PC-9 (cell line): ENCODE data around the gene CDK2AP2. TPM values are rescaled to one million over a fixed set of nuclear protein-coding genes. Genes with fewer than 3 reads are reported as not detected.
"Not testable (repeated sequence)": the region's sequence is repeated elsewhere in the genome, so short reads cannot be mapped to it uniquely, and the experiment has no call there.

Experiments
- Bru-seq: library from RNA; stranded (reverse); fragments of 400-500 nt; gene quantifications from one replicate; lab custom pipeline; 2021; lab: Mats Ljungman, UMichigan
- BruChase-seq, 2 experiments: library from RNA; stranded (reverse); fragments of 400-500 nt; gene quantifications; one replicate each; lab custom pipeline; 2021; lab: Mats Ljungman, UMichigan
- BruUV-seq: library from RNA; stranded (reverse); fragments of 400-500 nt; replicated peaks from 2 replicates; lab custom pipeline; 2021; lab: Mats Ljungman, UMichigan
- CTCF ChIA-PET: fragments of 300-600 bp; sonication (Branson Sonifier 250); formaldehyde crosslinking; loops from one replicate; lab custom pipeline; 2022; ENCODE audit warnings: antibody characterized with exemption; lab: Charles Lee
- POLR2A ChIA-PET: fragments of 300-600 bp; sonication (Branson Sonifier 250); formaldehyde crosslinking; loops from one replicate; lab custom pipeline; 2022; ENCODE audit warnings: antibody characterized with exemption; ENCODE audit not compliant: unreplicated experiment; lab: Charles Lee
- DNase-seq, 2 experiments: peaks; one replicate each; pipeline versions ENCODE4 v3.0.0 to v3.0.0-alpha.2; 2015 to 2022; ENCODE audit warnings: mixed read lengths in 1 of 2
- H2AFZ ChIP-seq: fragments of 200-600 bp; sonication (generic); 2 replicates; pipeline ENCODE4 v1.8.1; 2017; ENCODE audit warnings: antibody characterized with exemption
- H3F3A ChIP-seq: fragments of 200-600 bp; sonication (generic); 2 replicates; pipeline ENCODE4 v1.8.1; 2017; ENCODE audit warnings: antibody characterized with exemption, mild to moderate bottlenecking, low read depth; ENCODE audit not compliant: insufficient read depth
- H3K27ac ChIP-seq: fragments of 200-600 bp; sonication (generic); 2 replicates; pipeline ENCODE4 v1.6.1; 2016; ENCODE audit warnings: mixed run types
- H3K27me3 ChIP-seq: fragments of 200-600 bp; sonication (generic); 2 replicates; pipeline ENCODE4 v1.6.1; 2016; ENCODE audit warnings: low read depth, mixed run types; ENCODE audit not compliant: insufficient read depth
- H3K36me3 ChIP-seq: fragments of 200-600 bp; sonication (generic); 2 replicates; pipeline ENCODE4 v1.6.1; 2016; ENCODE audit warnings: low read depth, mixed run types
- H3K4me1 ChIP-seq: fragments of 200-600 bp; sonication (generic); replicated peaks from 2 replicates; pipeline ENCODE4 v1.6.1; 2016; ENCODE audit warnings: mixed run types; ENCODE audit not compliant: insufficient read depth
- H3K4me2 ChIP-seq: fragments of 200-600 bp; sonication (generic); 2 replicates; pipeline ENCODE4 v1.6.1; 2017; ENCODE audit warnings: mixed run types
- H3K4me3 ChIP-seq: fragments of 200-600 bp; sonication (generic); 2 replicates; pipeline ENCODE4 v1.6.1; 2016; ENCODE audit warnings: mixed run types
- H3K79me2 ChIP-seq: fragments of 200-600 bp; sonication (generic); 2 replicates; pipeline ENCODE4 v1.6.1; 2017; ENCODE audit warnings: low read depth, mixed run types
- H3K9me2 ChIP-seq: fragments of 200-600 bp; sonication (generic); 2 replicates; pipeline ENCODE4 v1.8.1; 2017; ENCODE audit warnings: mild to moderate bottlenecking; ENCODE audit not compliant: insufficient read depth
- H3K9me3 ChIP-seq: fragments of 200-600 bp; sonication (generic); 2 replicates; pipeline ENCODE4 v1.8.1; 2016; ENCODE audit warnings: low read depth; ENCODE audit not compliant: insufficient read depth
- H4K20me1 ChIP-seq: fragments of 200-600 bp; sonication (generic); 2 replicates; pipeline ENCODE4 v1.8.1; 2017; ENCODE audit not compliant: insufficient read depth
- CTCF ChIP-seq: fragments of 200-600 bp; sonication (generic); conservative IDR thresholded peaks from 2 replicates; pipeline ENCODE4 v1.6.1; 2017; ENCODE audit warnings: mixed run types, antibody characterized with exemption, mild to moderate bottlenecking, moderate library complexity
- EZH2 ChIP-seq: fragments of 200-600 bp; sonication (generic); IDR thresholded peaks from 2 replicates; pipeline ENCODE4 v1.8.0; 2017; ENCODE audit warnings: antibody characterized with exemption, low read depth
- intact Hi-C: fragments of 100-400 bp; cut with micrococcal nuclease; formaldehyde crosslinking; loops from one replicate; pipeline ENCODE4 v1.10.0; 2022; ENCODE audit not compliant: unreplicated experiment
- long read RNA-seq: library from polyadenylated mRNA; stranded (forward); transcript quantifications from one replicate; pipeline ENCODE4 v2.0.0, GENCODE V29; 2022
- total RNA-seq: library from RNA; stranded (reverse); gene quantifications from 2 replicates; pipeline ENCODE4 v1.2.3, GENCODE V29; 2021

CDK2AP2 gene
- 80.0 and 89.3 TPM in 2 replicates for total RNA-seq
- percentile 73 among the genes with signal in this experiment for Bru-seq, nascent RNA
- percentile 76 among the genes with signal in this experiment for BruChase-seq, experiment 1, labeled RNA remaining after a 2-hour chase
- percentile 95 among the genes with signal in this experiment for BruChase-seq, experiment 2, labeled RNA remaining after a 6-hour chase
- long read RNA-seq, transcript CDK2AP2-201 (4 exons, 1,378 nt): major isoform, 191 of 250 reads
- long read RNA-seq, transcript CDK2AP2-202 (3 exons, 1,692 nt): minor isoform, 34 of 250 reads
- long read RNA-seq, transcript CDK2AP2-204 (4 exons, 923 nt): minor isoform, 13 of 250 reads
- long read RNA-seq, partial matches to known transcripts: 1 of 250 reads
- long read RNA-seq, other reads (novel, unspliced or antisense): 8 of 250 reads

- Histone ChIP-seq H3K4me3 (peak within 1 kb of the TSS; percentile 66), H3K4me2 (peak within 1 kb of the TSS; percentile 97), H3K27me3 (peaks cover 4% of the 10 kb centered on the region; the same call in 1 of the 2 replicates), H3K9me3 (no peaks in the 10 kb centered on the region), H3F3A (peaks cover 33% of the 10 kb centered on the region), H4K20me1 (peaks cover 3% of the 10 kb centered on the region; the same call in 1 of the 2 replicates), H3K4me1 (peaks cover 33% of the 10 kb centered on the region), H3K27ac (peak within 1 kb of the TSS; percentile 79), H3K79me2 (peaks cover 25% of the 10 kb centered on the region), H3K9me2 (no peaks in the 10 kb centered on the region), H2AFZ (peak within 1 kb of the TSS; percentile 95), H3K36me3 (no peaks in the 10 kb centered on the region)
- no TSS peak for BruUV-seq
- peak; percentile 99 to 100 for DNase-seq
- ChIA-PET CTCF (interaction anchor here (0.6 kb wide), 1 partner anchor 140 kb away, joined by 3 read pairs; no protein-coding TSS in a partner anchor), POLR2A (interaction anchor here (0.6 kb wide), 1 partner anchor 155 kb away, joined by 3 read pairs; no protein-coding TSS in a partner anchor)
- intact Hi-C loops: loop anchor here (2.0 to 5.0 kb wide), 8 partner anchors 25 to 453 kb away; partner anchors contain the start of genes AIP, CLCF1, CORO1B and GSTP1
- no peak for TF ChIP-seq CTCF
- TF ChIP-seq EZH2: no peak
Observed at GRCh38 chr11:67507864-67508485, at the start of gene CDK2AP2. CDK2AP2 (minus strand) TSS chr11:67508162; CDS start chr11:67508082, 80 bp downstream.

- Histone ChIP-seq H4K20me1 (no peaks in the 10 kb centered on the region), H3K27ac (no peak overlapping the region), H3K4me2 (no peak overlapping the region), H3F3A (no peaks in the 10 kb centered on the region), H3K27me3 (no peaks in the 10 kb centered on the region), H3K9me3 (peaks cover 8% of the 10 kb centered on the region; the same call in 1 of the 2 replicates), H3K79me2 (no peaks in the 10 kb centered on the region), H2AFZ (no peak overlapping the region; the same call in 1 of the 2 replicates), H3K36me3 (no peaks in the 10 kb centered on the region), H3K4me3 (no peak overlapping the region), H3K4me1 (no peaks in the 10 kb centered on the region), H3K9me2 (no peaks in the 10 kb centered on the region)
- POLR2A ChIA-PET: no interaction called here
- BruUV-seq: no TSS peak
- no peak for TF ChIP-seq CTCF
- no peak for TF ChIP-seq EZH2
- no peak for DNase-seq
- intact Hi-C loops: no loop called here
- CTCF ChIA-PET: no interaction called here
Observed at GRCh38 chr11:67556244-67556643, 48.3 kb upstream of the CDK2AP2 start.

- CTCF ChIA-PET, H3K4me1 ChIP-seq, H3F3A ChIP-seq, H3K9me2 ChIP-seq, POLR2A ChIA-PET, intact Hi-C loops, DNase-seq, H4K20me1 ChIP-seq, H2AFZ ChIP-seq, H3K4me2 ChIP-seq, H3K4me3 ChIP-seq, H3K79me2 ChIP-seq, H3K27ac ChIP-seq, BruUV-seq, H3K27me3 ChIP-seq, H3K36me3 ChIP-seq: not testable (repeated sequence)
- peaks cover 13% of the 10 kb centered on the region; the same call in 1 of the 2 replicates for H3K9me3 ChIP-seq
Observed at GRCh38 chr11:67551697-67552096, 43.7 kb upstream of the CDK2AP2 start.
